GM19463 (cell line): ENCODE measurements around the gene ITGA11.

Source experiments
- ATAC-seq: cut with Tn5 transposase; IDR thresholded peaks from one replicate; pipeline ENCODE4 v1.9.1; 2021; ENCODE audit warnings: mild to moderate bottlenecking, moderate library complexity; ENCODE audit not compliant: unreplicated experiment

ITGA11 gene

DNA sequence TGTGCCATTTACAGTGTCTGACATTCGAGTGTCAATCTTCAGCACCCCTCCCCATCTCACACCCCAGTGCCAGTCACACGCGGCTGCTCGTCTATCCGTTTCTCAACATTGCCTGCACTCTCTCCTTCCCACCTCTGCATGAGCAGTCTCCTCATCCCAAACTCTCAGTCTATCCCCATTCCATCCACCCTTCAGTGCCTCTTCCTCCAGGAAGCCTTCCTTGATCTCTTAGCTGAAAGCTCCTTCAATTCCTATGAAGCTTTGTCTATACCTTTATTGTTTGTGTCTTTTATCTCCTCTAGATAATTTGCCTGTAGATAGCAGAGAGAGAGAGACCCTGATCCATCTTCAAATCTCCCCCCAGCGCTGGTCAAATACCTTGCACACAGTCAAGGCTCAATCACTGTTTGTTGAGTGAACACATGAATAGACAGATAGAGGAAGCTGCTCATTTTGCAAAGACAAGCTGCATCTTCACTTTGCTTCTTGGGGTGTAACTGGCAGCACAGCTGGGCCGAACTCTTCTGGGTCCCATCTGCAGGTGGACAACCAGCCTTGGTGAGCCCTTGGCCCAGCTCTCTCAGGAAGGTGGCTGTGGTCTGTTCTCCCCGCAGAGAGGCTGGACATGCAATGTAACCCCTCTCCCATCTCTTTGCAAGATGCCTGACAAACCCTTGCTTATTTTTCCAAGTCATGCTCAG is 52.8 kb downstream of the ITGA11 start:
- ATAC-seq = no peak

DNA sequence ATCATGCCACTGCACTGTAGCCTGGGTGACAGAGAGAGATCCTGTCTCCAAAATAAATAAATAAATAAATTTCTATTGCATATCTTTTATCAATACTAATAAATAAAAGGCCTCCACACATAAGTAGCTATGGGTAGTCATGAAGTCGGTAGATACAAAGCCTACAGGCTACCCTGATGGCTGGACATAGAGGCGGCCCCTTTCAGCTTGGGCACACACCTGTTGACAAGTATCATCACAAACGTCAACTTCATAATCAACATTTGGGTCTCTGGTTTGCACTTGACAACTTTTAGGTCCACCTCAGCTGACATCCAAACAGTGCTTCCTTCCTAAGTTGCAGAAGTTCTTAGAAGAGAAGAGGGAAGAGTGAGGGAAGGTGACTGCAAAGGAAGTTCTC is 53.4 kb downstream of the ITGA11 start:
- no peak for ATAC-seq

DNA sequence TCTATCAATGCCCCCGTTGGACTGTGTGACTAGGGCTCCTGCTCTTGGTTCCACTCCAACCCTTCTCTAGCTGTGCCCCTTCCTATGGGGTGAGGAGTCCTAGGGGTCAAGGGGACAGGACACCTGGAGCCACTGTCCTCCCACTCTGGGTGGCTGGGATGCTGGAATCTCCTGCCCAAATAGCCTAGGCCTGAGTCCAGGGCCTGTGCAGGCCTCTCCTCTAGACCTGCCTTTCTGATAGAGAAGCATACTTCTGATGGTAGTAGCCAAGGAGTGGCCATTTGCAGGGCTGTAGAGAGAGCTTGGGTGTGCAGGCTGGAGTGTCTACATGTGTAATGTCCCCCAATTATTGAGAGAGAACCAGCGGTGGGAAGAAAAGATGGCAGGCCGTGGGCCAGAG is 54.2 kb downstream of the ITGA11 start:
- ATAC-seq = no peak

DNA sequence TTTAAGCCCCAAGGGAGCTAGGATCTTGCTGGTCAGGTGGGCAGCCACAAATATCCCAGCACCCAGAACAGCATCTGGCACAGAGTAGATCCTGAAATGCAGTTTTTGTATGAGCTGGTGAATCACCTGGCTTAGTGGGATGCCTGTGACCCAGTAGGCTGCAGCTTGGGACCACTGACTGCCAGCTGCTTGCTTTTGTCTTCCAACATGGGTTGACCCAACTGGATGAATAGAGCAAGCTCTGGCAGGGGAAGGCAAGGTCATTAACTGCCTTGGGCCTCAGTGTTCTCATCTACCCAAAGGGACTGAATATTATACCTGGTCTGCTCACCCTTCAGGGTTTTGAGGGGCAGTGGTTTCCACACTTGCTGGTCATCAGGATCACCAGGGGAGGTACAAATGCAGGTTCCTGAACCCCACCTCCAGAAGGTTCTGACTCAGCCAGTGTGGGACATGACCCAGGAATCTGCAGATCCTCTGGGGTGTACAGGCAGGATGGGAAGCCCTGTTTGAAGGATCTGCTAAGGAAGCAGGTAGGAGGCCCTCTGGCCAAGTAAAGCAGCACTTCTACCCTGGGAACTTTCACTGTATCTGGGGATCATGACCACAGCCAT is 55.4 kb downstream of the ITGA11 start:
- ATAC-seq = no peak

DNA sequence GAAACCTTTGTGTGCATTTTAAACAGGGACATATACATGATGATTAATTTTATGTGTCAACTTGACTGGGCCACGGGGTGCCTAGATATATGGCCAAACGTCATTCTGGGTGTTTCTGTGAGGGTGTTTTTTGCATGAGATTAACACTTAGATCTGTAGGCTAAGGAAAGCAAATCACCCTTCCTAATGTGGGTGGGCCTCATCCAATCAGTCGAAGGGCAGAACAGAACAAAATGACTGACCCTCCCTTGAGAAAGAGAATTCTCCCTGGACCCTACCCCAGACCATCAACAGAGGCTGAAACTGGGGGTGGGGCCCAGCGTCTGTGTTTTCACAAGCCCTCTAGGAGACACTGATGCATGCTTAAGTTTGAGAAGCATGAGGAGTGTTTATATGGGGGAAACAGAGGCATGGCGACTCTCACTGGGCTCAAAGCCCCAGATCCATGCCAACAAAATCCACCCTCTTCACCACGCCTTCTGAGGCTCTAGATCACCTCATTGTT is 56.2 kb downstream of the ITGA11 start:
- no peak for ATAC-seq

DNA sequence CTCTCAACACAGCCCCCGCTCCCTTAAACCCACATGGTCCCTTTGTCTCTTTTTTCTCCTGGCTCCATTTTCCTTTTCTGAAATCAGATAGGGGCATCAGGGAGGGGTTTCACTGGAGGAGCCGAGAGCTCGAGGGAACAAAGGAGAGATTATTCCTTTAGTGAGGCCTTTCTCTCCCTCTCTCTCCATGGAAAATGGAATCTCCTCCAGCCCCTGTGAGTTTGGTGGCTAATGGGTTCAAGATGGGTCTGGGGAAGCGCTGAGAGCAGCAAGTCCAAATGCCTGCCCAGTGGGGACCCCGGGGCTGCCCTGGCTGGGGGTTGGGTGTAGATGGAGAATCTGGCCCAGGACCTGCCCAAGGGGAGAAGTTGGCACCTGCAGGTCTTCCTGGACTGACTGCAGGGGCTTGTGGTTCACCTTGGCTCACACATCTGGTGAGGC is 56.8 kb downstream of the ITGA11 start:
- no peak for ATAC-seq

DNA sequence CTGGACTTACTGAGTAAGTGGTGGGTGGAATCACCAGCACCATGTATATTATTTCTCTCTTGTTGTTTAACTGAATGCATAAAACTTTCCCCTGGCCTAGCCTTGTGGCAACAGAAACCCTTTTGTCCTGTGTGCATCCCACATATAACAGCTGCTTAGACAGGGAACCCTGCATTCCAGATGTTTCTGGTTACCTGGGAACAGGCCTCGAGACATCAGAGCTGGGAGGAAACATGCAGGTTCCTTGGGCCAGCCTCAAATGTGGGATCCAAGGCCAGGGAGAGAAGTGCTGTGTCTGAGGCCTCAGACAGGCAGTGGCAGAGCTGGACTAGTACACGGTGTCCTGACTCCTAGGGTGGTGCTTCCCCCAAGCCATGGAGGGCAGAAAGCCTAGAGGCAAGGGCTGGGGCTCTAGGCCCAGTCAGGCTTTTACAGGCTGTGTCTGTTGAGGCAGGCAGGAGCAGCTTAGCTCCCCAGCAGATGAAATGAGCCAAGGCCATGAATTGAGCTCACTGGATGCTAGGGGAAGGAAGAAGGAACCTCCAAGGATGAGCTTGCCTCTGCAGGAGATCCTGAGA is 57.7 kb downstream of the ITGA11 start:
- ATAC-seq = no peak

DNA sequence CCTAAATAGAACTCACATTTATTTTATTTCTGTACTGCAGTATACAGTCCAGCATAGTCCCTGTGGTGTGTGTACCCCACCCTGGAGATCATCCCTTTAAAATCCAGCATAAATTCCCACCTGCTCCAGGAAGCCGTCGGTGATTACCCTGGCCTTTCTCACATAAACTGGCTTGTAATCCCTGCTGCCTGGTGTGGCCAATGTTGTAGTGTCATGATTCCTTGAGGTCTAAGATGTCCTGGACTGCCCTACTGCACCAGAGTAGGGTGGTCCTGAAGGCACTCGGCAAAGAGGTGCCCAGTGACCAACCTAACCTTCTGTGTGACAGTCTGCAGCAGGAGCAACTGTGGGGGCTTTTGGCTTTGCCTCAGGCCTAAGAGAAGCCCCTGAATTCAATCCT is 58.9 kb downstream of the ITGA11 start:
- ATAC-seq = no peak

DNA sequence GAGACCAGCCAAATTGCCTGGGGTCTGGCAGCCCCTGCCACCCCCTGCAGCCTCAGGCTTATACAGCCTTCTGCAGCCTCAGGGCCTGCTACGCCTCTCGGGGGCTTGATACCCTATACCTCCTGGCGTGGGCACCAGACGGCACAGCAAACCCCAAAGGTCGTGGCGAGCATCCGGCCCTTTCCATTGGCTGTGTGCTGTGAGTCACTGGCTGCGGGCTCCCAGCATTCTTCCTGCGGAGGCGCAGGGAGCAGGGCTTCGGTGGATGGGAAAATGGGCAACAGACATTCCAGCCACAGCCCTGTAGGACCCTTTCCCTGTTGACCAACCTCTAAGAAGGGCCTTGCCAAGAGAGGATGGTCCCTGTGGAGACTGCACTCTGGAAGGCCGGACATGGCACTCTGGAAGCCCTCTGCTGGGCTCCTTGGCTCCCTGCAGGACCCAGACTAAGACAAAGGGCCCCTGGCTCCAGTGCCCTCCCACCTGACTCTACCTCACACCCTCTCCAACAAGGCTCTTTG is 59.6 kb downstream of the ITGA11 start:
- ATAC-seq = no peak

DNA sequence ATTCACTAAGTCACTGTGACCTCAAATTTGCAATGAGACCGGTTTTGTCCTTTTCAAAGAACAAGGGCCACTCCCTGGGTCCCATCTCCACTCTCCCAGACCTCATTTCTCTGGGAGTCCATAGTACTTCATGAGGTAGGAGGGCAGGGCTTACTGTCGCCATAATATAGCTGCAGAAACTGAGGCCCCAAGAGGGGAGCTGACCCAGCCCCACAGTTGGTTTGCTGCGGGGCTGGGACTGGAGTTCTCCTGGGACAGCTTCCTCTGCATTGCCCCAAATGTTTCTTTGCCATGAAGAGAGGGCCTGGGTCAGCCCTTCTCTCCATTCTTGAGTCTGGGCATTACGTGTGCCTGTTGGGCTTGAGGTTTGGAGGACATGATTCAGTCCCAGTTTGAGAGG is 60.1 kb downstream of the ITGA11 start:
- no peak for ATAC-seq

DNA sequence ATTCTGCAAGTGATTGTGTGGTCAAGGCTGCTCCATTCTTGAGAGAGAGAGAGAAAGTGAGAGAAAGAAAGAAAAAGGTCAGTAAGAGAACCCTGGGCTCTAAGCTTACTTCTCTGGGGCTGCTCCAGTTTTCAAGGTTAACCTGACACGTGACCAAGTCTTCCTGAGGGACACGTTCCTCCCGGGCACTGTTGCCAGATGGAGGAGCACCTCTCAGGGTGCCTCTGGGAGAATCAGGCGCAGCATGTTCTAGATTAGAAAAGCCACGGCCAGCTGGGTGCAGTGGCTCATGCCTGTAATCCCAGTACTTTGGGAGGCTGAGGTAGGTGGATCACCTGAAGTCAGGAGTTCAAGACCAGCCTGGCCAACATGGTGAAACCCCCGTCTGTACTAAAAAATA is 60.8 kb downstream of the ITGA11 start:
- ATAC-seq = no peak

DNA sequence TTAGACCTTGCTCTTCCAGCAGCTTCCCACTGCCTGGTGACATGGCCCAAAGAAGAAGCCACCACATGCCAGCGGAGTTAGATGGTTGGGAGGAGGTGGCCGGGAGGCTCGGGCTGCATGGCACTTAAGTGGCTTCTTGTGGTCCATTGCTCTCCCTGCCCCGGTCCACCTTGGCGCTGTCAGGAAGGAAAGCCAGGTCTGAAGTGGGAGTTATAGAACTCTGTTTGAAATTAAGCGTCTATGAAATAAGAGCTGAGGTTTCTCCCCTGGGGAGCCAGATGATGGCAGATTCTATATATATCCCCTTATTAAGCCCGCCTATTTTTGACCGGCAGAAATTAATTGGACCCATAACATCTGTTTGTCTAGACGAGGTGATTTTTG is 61.2 kb downstream of the ITGA11 start:
- ATAC-seq = no peak

DNA sequence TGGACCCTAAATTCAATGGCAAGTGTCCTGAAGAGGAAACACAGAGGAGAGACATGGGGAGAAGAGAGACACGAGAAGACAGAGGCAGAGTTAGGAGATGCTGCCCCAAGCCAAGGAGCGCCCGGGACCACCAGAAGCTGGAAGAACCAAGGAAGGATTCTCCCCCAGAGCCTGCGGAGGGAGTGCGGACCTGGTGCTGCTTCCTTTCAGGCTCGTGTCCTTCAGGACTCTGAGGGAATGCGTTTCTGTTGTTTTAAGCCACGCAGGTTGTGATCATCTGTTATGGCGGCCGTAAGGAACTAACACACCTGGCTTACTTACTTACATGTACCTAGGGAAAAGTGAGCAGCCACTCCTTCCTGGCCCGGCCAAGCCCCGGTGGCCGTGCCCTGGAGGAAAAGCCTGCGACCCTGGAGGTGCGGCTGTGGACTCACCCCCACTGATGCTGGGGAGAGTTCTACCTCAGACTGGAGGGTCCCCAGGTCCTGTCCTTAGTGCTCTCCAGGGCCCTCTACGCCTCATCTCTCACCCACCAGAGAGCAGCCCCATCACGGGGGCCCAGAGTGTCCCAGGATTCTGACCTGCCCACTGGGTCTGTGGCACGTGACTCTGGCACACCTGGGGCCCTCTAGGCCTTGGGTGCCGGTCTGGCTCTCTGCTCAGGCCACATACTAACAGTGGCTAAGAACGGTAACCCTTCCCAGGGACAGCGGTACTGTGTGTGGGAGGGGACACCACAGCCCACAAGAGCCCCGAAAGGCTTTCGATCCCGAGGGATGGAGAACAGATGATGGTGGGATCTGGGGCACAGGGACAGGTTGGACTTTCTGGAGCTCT is 61.8 kb downstream of the ITGA11 start:
- no peak for ATAC-seq

DNA sequence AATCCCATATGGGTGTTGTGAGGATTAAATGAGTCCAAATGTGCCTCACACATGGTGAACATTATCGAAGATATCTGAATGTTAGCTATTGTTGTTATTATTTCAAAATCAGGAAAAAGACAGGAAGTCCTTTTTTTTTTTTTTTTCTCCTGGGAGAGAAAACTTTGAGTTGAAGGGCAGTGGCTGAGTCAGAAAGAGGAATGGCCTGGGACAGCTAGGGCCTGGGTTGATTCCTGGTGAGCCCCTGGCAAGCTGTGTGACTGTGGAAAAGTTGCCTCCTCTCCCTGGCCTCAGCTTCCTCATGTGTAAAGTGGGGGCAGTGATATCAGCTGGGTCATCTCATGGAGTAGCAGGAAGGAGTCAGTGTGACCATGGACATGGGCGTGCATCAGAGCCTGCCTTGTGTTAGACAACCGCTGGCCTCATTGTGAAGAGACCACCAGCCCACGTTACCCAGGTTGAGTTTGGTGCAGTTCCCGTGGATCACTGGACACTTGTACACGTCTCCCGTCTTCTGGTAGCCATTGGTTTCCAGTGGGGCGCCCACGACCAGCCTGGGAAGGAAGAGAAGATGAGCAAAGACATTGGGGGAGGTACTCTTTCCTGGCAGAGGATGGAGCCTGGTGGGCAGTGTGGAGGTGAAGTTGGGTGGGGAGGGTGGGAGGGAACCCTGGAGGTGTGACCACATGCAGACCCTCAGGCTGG is 63.1 kb downstream of the ITGA11 start:
- no peak for ATAC-seq

DNA sequence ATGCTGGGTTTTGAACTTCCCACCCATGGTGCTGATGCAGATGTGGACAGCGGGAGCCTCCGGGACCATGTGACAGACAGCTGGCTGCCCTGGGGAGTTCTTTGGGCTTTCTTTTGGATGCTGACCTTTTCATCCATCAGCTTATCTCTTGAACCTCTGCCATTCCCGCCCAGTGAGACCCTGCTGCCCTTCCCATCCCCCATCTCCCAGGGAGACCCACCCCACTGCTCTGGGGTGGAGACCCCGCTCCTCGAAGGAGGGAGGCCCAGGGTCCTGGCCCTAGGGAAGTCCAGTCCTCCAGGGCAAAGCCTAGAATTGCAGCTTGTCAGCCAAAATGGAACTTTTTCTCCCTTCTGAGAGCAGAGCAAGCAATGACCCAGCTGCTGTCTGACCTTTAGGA is 64.0 kb downstream of the ITGA11 start:
- no peak for ATAC-seq

DNA sequence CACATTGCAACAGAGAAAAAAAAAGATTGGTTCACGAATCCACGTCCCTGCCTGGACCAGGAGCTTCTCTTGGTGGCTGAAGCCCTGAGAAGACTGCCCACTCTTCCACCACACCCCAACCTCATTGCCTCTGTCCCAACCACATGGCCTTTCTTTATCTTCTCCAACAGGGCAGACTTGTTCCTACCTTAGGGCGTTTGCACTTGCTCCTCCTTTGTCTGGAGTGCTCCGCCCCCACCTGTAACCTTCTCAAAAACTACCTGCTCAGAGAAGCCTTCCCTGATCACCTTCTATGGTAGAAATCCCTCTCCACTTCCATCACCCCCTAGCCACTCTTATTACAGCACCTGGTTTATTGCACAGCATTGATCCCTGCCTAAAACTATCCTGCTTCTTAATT is 64.7 kb downstream of the ITGA11 start:
- no peak for ATAC-seq

DNA sequence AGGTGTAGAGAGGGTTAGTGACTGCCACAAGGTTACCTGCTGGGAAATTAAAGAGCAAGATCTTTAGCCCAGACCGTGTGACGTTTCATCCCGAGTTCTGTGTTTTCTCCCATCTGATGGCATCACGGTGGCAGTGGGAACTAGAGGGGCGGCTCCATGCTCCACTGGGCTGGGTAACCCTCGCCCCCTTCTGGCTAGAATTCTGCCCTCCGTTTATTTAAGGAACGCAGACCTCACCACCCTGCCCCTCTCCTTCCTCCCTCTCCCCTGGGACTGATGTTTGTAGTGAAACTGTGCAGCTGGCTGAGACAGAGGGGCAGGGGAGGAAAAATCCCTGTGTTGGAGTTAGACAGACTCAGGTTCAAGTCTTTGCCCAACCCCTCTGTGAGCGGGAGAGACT is 65.6 kb downstream of the ITGA11 start:
- no peak for ATAC-seq

DNA sequence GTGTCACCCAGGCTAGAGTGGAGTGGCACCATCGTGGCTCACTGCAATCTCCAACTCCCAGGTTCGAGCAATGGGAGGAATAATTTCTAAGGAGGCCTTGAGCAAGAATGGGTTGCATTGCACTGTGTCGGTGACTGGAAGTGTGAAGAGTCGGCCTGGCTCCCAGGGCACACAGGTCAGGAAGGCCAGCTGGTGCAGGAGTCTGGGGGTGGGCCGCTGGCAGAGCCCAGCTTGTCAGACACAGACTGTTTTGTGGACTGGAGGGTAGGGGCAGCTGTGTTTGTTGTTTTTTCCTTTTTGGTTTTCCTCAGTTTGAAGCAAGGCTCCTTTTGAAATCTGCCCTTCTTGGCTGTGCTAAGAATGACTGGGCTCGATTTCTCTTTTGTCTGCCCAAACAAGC is 66.2 kb downstream of the ITGA11 start:
- ATAC-seq = no peak

DNA sequence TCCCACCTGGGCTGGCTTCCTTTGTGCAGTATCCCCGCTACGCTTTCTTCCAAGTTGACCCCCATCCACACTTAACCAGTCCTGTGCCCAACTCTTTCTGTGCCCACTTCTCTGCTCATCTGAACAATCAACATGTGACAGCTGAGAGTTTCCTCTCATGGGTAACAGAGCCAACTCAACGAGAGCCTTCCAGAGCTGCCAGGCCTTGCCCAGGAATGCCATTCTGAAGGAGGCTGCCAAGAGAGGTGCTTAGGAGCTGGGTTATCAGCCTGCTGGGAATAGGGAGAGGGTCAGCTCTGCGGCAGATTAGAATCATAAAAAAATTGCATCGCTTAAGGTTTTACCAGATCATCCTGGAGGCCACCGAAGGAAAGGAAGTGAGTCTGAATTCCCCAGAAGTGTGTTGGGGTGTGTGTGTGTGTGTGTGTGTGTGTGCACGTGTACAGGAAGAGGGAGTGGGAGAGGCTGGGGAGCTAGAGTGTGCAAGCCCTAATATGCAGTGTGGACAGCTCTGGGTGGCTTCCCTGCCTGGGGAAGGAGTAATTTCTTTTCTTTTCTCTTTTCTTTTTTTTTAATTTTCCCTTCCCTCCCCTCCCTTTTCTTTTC is 66.7 kb downstream of the ITGA11 start:
- ATAC-seq = no peak

DNA sequence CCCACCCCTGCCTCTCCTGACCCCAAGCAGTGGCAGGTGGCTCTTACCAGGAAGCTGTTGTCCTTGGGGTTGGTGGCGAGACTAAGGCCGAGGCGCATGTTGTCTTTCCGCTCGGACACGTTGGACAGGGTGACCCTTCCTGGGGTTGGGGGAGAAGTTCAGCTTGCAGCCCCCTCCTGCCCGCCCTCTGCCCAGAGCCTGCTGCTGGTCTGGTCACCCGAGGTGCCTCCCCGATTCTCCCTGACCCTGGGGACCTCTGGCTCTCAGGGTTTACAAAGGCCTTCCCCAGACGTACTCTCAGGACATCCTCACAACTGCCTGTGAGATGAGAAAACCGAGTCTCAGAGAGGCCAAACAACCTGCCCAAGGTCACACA is 67.3 kb downstream of the ITGA11 start:
- no peak for ATAC-seq
